Body of pancreas (tissue), 4 donors: ENCODE results near the gene RGL3. TPM values are rescaled to one million over a fixed set of nuclear protein-coding genes. Genes with fewer than 3 reads are reported as not detected.
"Not testable (repeated sequence)": the region's sequence is repeated elsewhere in the genome, so short reads cannot be mapped to it uniquely, and the experiment has no call there.

Experiments used
- ATAC-seq: fragments of 150-250 bp; one replicate; pipeline ENCODE4 v1.9.1; 2016
- DNase-seq, 4 donors: peaks; one replicate each; pipeline ENCODE4 v3.0.0-alpha.2; 2019
- H3K27ac ChIP-seq, 4 donors: fragments of 200-600 bp; sonication (generic); 1 replicate in 3 of 4; 2 replicates in 1 of 4; pipeline versions ENCODE4 v1.5.1 to v1.6.1; 2016 to 2019; ENCODE audit warnings: mild to moderate bottlenecking in 1 of 4, mixed read lengths in 1 of 4, moderate library complexity in 1 of 4
- H3K27me3 ChIP-seq, 2 donors: fragments of 200-600 bp; sonication (generic); one replicate each; pipeline ENCODE4 v1.6.0; 2016; ENCODE audit warnings: mild to moderate bottlenecking in 1 of 2
- H3K36me3 ChIP-seq, 2 donors: fragments of 200-600 bp; sonication (generic); replicated peaks in 1 of 2; 2 replicates each; pipeline ENCODE4 v1.5.1; 2016; ENCODE audit warnings: low read depth in 2 of 2; ENCODE audit not compliant: insufficient read depth in 1 of 2
- H3K4me1 ChIP-seq: fragments of 200-600 bp; sonication (generic); one replicate; pipeline ENCODE4 v1.6.0; 2016
- H3K4me3 ChIP-seq, 2 donors: fragments of 200-600 bp; sonication (generic); 1 replicate in 1 of 2; 2 replicates in 1 of 2; pipeline ENCODE4 v1.5.1; 2016 to 2019
- H3K9me3 ChIP-seq, 3 donors: fragments of 200-600 bp; sonication (generic); 1 replicate in 2 of 3; 2 replicates in 1 of 3; pipeline ENCODE4 v1.5.1; 2016
- CTCF ChIP-seq, 7 experiments: fragments of 450-650 bp in 4 of 7; fragments of 200-600 bp in 3 of 7; sonication (generic) in 3 of 7; IDR thresholded peaks; one replicate each; pipeline ENCODE4 v1.5.1; 2016 to 2019; ENCODE audit warnings: antibody characterized with exemption in 7 of 7
- POLR2A ChIP-seq, 3 donors: fragments of 450-650 bp; IDR thresholded peaks; one replicate each; pipeline ENCODE4 v1.6.1; 2016; ENCODE audit warnings: antibody characterized with exemption in 3 of 3, mild to moderate bottlenecking in 2 of 3
- WGBS, 2 donors: methylation state at CpG; one replicate each; pipeline ENCODE4 v1.1.5; 2017; 5-methylcytosine and 5-hydroxymethylcytosine counted together
- intact Hi-C: fragments of 100-400 bp; cut with DNase I; formaldehyde crosslinking; loops from one replicate; pipeline ENCODE4 v1.15.1; 2023
- total RNA-seq, 2 donors: library from RNA; depleted of rRNA; stranded (reverse); fragments of >200 nt; gene quantifications; one replicate each; pipeline ENCODE4 v1.1.0, GENCODE V29; 2016

Gene RGL3
- total RNA-seq, 2 donors from 2014 or later: 35.0 to 56.0 TPM

- no peaks in the 10 kb centered on the region for H3K9me3 ChIP-seq
- peaks cover 3% of the 10 kb centered on the region for H3K4me1 ChIP-seq
- ATAC-seq (no peak), DNase-seq (no peak)
- no peaks in the 10 kb centered on the region for H3K27me3 ChIP-seq
- WGBS, 2 donors: 100% methylated on average over 1 to 2 of the region's 2 CpGs
- no peaks in the 10 kb centered on the region for H3K36me3 ChIP-seq
- no peak overlapping the region for H3K4me3 ChIP-seq
- TF ChIP-seq CTCF (IDR thresholded peaks at IDR 0.05): no peak
- intact Hi-C loops: no loop called here
- H3K27ac ChIP-seq: no peak overlapping the region
Measured at GRCh38 chr19:11414544-11414943, 4.6 kb downstream of the RGL3 start.

DNA sequence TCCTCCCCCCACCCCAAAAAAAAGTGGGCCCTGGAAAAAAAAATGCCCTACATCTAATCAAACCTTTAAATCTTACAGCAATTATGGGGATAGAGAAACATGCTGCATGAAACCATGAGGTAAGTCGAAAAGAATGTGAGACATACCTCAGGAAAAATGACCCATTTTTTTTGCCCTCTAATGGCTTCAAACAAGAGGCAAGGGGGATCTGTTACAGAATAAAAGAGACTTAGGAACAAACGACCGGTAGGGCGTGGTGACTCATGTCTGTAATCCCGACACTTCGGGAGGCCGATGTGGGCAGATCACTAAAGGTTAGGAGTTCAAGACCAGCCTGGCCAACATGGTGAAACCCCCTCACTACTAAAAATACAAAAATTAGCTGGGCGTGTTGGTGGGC is 8.4 kb downstream of the RGL3 start:
- Histone ChIP-seq H3K36me3 (no peaks in the 10 kb centered on the region), H3K27me3 (no peaks in the 10 kb centered on the region), H3K27ac (no peak overlapping the region), H3K4me1 (no peaks in the 10 kb centered on the region), H3K9me3 (no peaks in the 10 kb centered on the region), H3K4me3 (no peak overlapping the region)
- intact Hi-C loops: no loop called here
- no peak for ATAC-seq
- DNase-seq: no peak
- TF ChIP-seq POLR2A (IDR thresholded peaks at IDR 0.05) (no peak), CTCF (IDR thresholded peaks at IDR 0.05) (no peak)
- WGBS, 2 donors: 83% methylated on average over 8 of the region's 8 CpGs

DNA sequence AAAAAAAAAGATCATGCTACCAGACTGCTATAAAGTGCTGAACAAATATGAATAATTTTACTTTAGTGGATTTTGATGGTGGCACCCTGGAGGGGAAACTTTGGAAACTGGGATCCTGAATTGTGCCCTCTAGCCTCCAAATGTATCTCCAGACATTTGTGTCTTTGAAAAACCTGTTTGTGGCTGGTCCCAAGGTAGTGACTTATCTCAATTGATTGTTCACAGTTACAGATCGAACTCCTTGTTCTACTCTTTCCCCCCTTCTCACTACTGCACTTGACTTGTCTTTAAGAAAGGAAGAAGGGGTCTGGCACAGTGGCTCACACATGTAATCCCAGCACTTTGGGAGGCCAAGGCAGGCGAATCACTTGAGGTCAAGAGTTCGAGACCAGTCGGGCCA is 10.5 kb downstream of the RGL3 start:
- 89 to 96% methylated on average over 4 of the region's 4 CpGs for WGBS, 2 donors
- Histone ChIP-seq H3K9me3 (no peaks in the 10 kb centered on the region), H3K36me3 (peaks cover 0 to 4% of the 10 kb centered on the region in 2 donors), H3K27ac (no peak overlapping the region), H3K4me1 (no peaks in the 10 kb centered on the region), H3K27me3 (no peaks in the 10 kb centered on the region), H3K4me3 (no peak overlapping the region)
- DNase-seq (no peak), ATAC-seq (no peak)
- intact Hi-C loops: no loop called here
- no peak for TF ChIP-seq CTCF (IDR thresholded peaks at IDR 0.05)
- TF ChIP-seq POLR2A (IDR thresholded peaks at IDR 0.05): no peak

DNA sequence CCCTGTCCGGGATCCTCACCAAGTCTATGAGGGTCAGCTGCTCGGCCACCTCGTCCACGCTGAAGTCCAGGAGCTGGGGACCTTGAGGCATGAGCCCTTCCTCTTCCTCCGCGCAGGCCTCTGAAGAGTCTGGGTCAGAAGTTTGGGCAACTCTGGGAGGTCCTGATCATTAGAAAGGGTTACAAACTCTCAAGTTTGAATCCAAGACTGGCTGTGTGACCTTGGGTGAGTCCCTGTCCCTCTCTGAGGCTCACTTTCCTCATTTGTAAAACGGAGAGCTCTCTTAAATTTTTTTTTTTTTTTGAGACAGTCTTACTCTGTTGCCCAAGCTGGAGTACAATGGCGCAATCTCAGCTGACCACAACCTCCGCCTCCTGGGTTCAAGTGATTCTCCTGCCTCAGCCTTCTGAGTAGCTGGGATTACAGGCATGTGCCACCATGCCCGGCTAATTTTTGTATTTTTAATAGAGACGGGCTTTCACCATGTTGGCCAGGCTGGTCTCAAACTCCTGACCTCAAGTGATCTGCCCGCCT is 12.3 kb downstream of the RGL3 start:
- H3K4me1 ChIP-seq, H3K9me3 ChIP-seq, intact Hi-C loops, H3K4me3 ChIP-seq, H3K36me3 ChIP-seq, ATAC-seq, H3K27ac ChIP-seq, H3K27me3 ChIP-seq: not testable (repeated sequence)
- WGBS, 2 donors: 90 to 95% methylated on average over 7 to 10 of the region's 12 CpGs
- DNase-seq: peak in 1 of 4 donors; percentile 11

GRCh38 chr19:11405846-11406643 is 13.1 kb downstream of the RGL3 start:
- H3K4me3 ChIP-seq: no peak overlapping the region
- ATAC-seq (no peak), DNase-seq (no peak)

More at GRCh38 chr19:11405846-11406643, 13.1 kb downstream of the RGL3 start:
- TF ChIP-seq POLR2A (IDR thresholded peaks at IDR 0.05): no peak
- WGBS, 2 donors: 81 to 93% methylated on average over 43 to 44 of the region's 44 CpGs
- no peaks in the 10 kb centered on the region for H3K9me3 ChIP-seq
- H3K27ac ChIP-seq: no peak overlapping the region
- intact Hi-C loops: no loop called here
- no peaks in the 10 kb centered on the region for H3K27me3 ChIP-seq
- H3K4me1 ChIP-seq: no peaks in the 10 kb centered on the region
- peaks cover 0 to 4% of the 10 kb centered on the region in 2 donors for H3K36me3 ChIP-seq
